GM12878 (cell line): ENCODE results near the gene COL5A1. TPM values are rescaled to one million over a fixed set of nuclear protein-coding genes. Genes with fewer than 3 reads are reported as not detected.

ENCODE experiments used
- ATAC-seq: fragments of 200-7000 bp; cut with Tn5 transposase; 3 replicates; pipeline ENCODE4 v1.9.1; 2020; ENCODE audit warnings: mild to moderate bottlenecking, moderate library complexity
- BruUV-seq: library from RNA; stranded (reverse); fragments of 400-500 nt; replicated peaks from 2 replicates; lab custom pipeline; 2021; lab: Mats Ljungman, UMichigan
- CTCF ChIA-PET: fragments of 300-600 bp; sonication (Branson Sonifier 250); formaldehyde crosslinking; extraction: SDS; loops from one replicate; lab custom pipeline; 2021; ENCODE audit warnings: inconsistent platforms; lab: Yijun Ruan, JAX
- POLR2A ChIA-PET: fragments of 350-600 bp; formaldehyde crosslinking; extraction: SDS; loops from one replicate; lab custom pipeline; 2021; ENCODE audit warnings: inconsistent platforms; lab: Charles Lee
- RAD21 ChIA-PET: fragments of 300-600 bp; sonication (Branson Sonifier 250); formaldehyde crosslinking; loops from one replicate; lab custom pipeline; 2023; ENCODE audit warnings: antibody characterized with exemption; ENCODE audit not compliant: unreplicated experiment; lab: Charles Lee
- SMC1A ChIA-PET: fragments of 300-600 bp; sonication (Branson Sonifier 250); formaldehyde crosslinking; loops from one replicate; lab custom pipeline; 2023; ENCODE audit not compliant: unreplicated experiment, uncharacterized antibody; lab: Charles Lee
- DNase-seq: peaks from one replicate; pipeline ENCODE4 v3.0.0-alpha.2; 2011; ENCODE audit warnings: low read depth, low spot score
- FAIRE-seq: peaks from 3 replicates; lab custom pipeline; 2011; peaks lifted over from hg19 to GRCh38; lab: Jason Lieb, UNC
- H2AFZ ChIP-seq: 2 replicates; pipeline ENCODE4 v1.6.0; 2011; ENCODE audit warnings: low read depth, low read length, control low read depth; ENCODE audit not compliant: control insufficient read depth
- H3K27ac ChIP-seq: 2 replicates; pipeline ENCODE4 v1.5.1; 2011; ENCODE audit warnings: control low read depth; ENCODE audit not compliant: control insufficient read depth, insufficient read depth
- H3K27me3 ChIP-seq, 2 experiments: replicated peaks in 1 of 2; 2 replicates each; pipeline versions ENCODE4 v1.6.0 to v1.6.1; 2011; ENCODE audit warnings: low read length in 1 of 2; ENCODE audit not compliant: control insufficient read depth in 2 of 2, insufficient read depth in 2 of 2
- H3K36me3 ChIP-seq, 2 experiments: 2 replicates each; pipeline ENCODE4 v1.5.1; 2011; ENCODE audit warnings: low read length in 1 of 2; ENCODE audit not compliant: control insufficient read depth in 2 of 2, insufficient read depth in 2 of 2
- H3K4me1 ChIP-seq: 2 replicates; pipeline ENCODE4 v1.6.1; 2011; ENCODE audit warnings: mild to moderate bottlenecking, low read length, moderate library complexity, mixed read lengths; ENCODE audit not compliant: control insufficient read depth, insufficient read depth
- H3K4me2 ChIP-seq: 2 replicates; pipeline ENCODE4 v1.6.0; 2011; ENCODE audit warnings: control low read depth; ENCODE audit not compliant: control insufficient read depth, insufficient read depth
- H3K4me3 ChIP-seq: fragments of 200-600 bp; sonication (generic); 2 replicates; pipeline ENCODE4 v1.5.1; 2016
- H3K79me2 ChIP-seq: 2 replicates; pipeline ENCODE4 v1.6.0; 2011; ENCODE audit warnings: low read length; ENCODE audit not compliant: control insufficient read depth, insufficient read depth
- H3K9ac ChIP-seq: 2 replicates; pipeline ENCODE4 v1.8.0; 2011; ENCODE audit warnings: low read length, control low read depth, mixed read lengths; ENCODE audit not compliant: control insufficient read depth, insufficient read depth
- H3K9me3 ChIP-seq: replicated peaks from 3 replicates; pipeline ENCODE4 v1.5.1; 2011; ENCODE audit warnings: mild to moderate bottlenecking, low read length; ENCODE audit not compliant: control insufficient read depth, insufficient read depth
- H4K20me1 ChIP-seq: 2 replicates; pipeline ENCODE4 v1.6.0; 2011; ENCODE audit not compliant: control insufficient read depth, insufficient read depth
- BHLHE40 ChIP-seq, 2 experiments: fragments of 450-650 bp in 1 of 2; IDR thresholded peaks; 2 replicates each; pipeline ENCODE4 v1.6.1; 2011 to 2017; ENCODE audit warnings: low read depth in 2 of 2, borderline replicate concordance in 1 of 2, improper control_type of control experiment in 1 of 2, low read length in 1 of 2, mild to moderate bottlenecking in 1 of 2
- CBX5 ChIP-seq: sonication (generic); IDR thresholded peaks from 2 replicates; pipeline ENCODE4 v1.6.1; 2016; ENCODE audit warnings: low read depth, moderate library complexity, mild to moderate bottlenecking, inconsistent platforms
- CUX1 ChIP-seq: IDR thresholded peaks from 2 replicates; pipeline ENCODE4 v1.6.1; 2012; ENCODE audit warnings: improper control_type of control experiment, low read depth, low read length; ENCODE audit not compliant: insufficient replicate concordance
- NKRF ChIP-seq: fragments of 450-650 bp; conservative IDR thresholded peaks from 2 replicates; pipeline ENCODE4 v1.6.1; 2017; ENCODE audit warnings: mild to moderate bottlenecking, moderate library complexity
- NR2F1 ChIP-seq: fragments of 450-650 bp; conservative IDR thresholded peaks from 2 replicates; pipeline ENCODE4 v1.6.1; 2017; ENCODE audit warnings: mild to moderate bottlenecking
- RAD51 ChIP-seq: fragments of 450-650 bp; IDR thresholded peaks from 2 replicates; pipeline ENCODE4 v1.6.1; 2016; ENCODE audit warnings: moderate library complexity, mild to moderate bottlenecking, inconsistent platforms
- SIN3A ChIP-seq: IDR thresholded peaks from 2 replicates; pipeline ENCODE4 v1.6.1; 2012; ENCODE audit warnings: low read depth, low read length, improper control_type of control experiment
- SIX5 ChIP-seq: IDR thresholded peaks from 2 replicates; pipeline ENCODE4 v1.6.1; 2011; ENCODE audit warnings: mild to moderate bottlenecking, low read depth, low read length, moderate library complexity; ENCODE audit not compliant: severe bottlenecking
- TCF12 ChIP-seq: IDR thresholded peaks from 2 replicates; pipeline ENCODE4 v1.6.1; 2011; ENCODE audit warnings: low read depth, mild to moderate bottlenecking, low read length
- ZNF217 ChIP-seq: fragments of 450-650 bp; IDR thresholded peaks from 2 replicates; pipeline ENCODE4 v1.6.1; 2017; ENCODE audit warnings: antibody characterized with exemption, mild to moderate bottlenecking
- ZNF384 ChIP-seq: IDR thresholded peaks from 2 replicates; pipeline ENCODE4 v1.6.1; 2012; ENCODE audit warnings: low read depth, mild to moderate bottlenecking, low read length, improper control_type of control experiment, borderline replicate concordance
- WGBS: methylation state at CpG from one replicate; pipeline ENCODE4 v1.1.6; 2016; ENCODE audit warnings: low lambda C conversion rate; ENCODE audit not compliant: insufficient replicate concordance, insufficient coverage; ENCODE audit errors: missing lambda C conversion rate; 5-methylcytosine and 5-hydroxymethylcytosine counted together
- in situ Hi-C: fragments of 300-500 bp; cut with MboI; formaldehyde crosslinking; loops from 9 replicates; pipeline ENCODE4 v1.14.3; 2018; ENCODE audit warnings: mixed read lengths
- intact Hi-C: fragments of 100-400 bp; cut with micrococcal nuclease; formaldehyde crosslinking; loops from one replicate; pipeline ENCODE4 v1.14.2; 2022; ENCODE audit not compliant: unreplicated experiment
- polyA plus RNA-seq, 11 experiments: library from polyadenylated mRNA; depleted of rRNA in 4 of 11; unstranded in 6 of 11; stranded (reverse) in 5 of 11; fragments of >200 nt; fragmentation: Nextera tagmentation in 4 of 11; fragmentation: Illumina TruSeq in 1 of 11; extraction: Ambion mirVana in 4 of 11; extraction: Trizol in 1 of 11; gene quantifications; 1 replicate in 1 of 11; 2 replicates in 10 of 11; pipeline versions ENCODE4 v1.2.1 to v1.2.3, GENCODE V29; 2011 to 2016; ENCODE audit warnings: inconsistent platforms in 2 of 11, missing spikeins in 2 of 11, low read depth in 1 of 11
- total RNA-seq, 4 experiments: library from RNA; depleted of rRNA in 3 of 4; stranded (reverse); fragments of >200 nt in 3 of 4; fragmentation: Illumina TruSeq in 1 of 4; extraction: Trizol in 1 of 4; gene quantifications; 2 replicates each; pipeline versions ENCODE4 v1.2.1 to v1.2.3, GENCODE V29; 2013 to 2021
- TF ChIP-seq, protein P1 (sequence below), 3 experiments: IDR thresholded peaks in 2 of 3; conservative IDR thresholded peaks in 1 of 3; 2 replicates each; pipeline ENCODE4 v1.5.1; 2011; ENCODE audit warnings: low read depth in 3 of 3, low read length in 3 of 3, mild to moderate bottlenecking in 3 of 3, control low read depth in 2 of 3, moderate library complexity in 2 of 3, inconsistent platforms in 1 of 3, mixed read lengths in 1 of 3; ENCODE audit not compliant: control insufficient read depth in 2 of 3, insufficient read depth in 1 of 3; ENCODE audit errors: extremely low read depth in 1 of 3

COL5A1 gene
- total and polyA plus RNA-seq, 10 of the 15 experiments (the other 5 are each of a cell fraction or from before 2014, with no cell fraction given) = under 0.01 to 0.15 (median 0.13) TPM; not detected in 4

- H3K4me1 ChIP-seq = peaks cover 5% of the 10 kb centered on the region; the same call in 1 of the 2 replicates
- no peak overlapping the region for H3K4me2 ChIP-seq
- POLR2A ChIA-PET = interaction anchor here (1.2 kb wide), 1 partner anchor 29 kb away, joined by 3 read pairs; no protein-coding TSS in a partner anchor
- no peak overlapping the region for H3K9ac ChIP-seq
- BruUV-seq = no TSS peak
- no peaks in the 10 kb centered on the region; a peak in 1 of 4 replicates for H3K27me3 ChIP-seq
- H3K36me3 ChIP-seq = no peaks in the 10 kb centered on the region
- in situ Hi-C loops (no loop called here), intact Hi-C loops (no loop called here)
- CTCF ChIA-PET = interaction anchor here (0.6 to 1.6 kb wide), 3 partner anchors 10 to 34 kb away, joined by 3 to 4 read pairs (median 3); no protein-coding TSS in a partner anchor
- H3K4me3 ChIP-seq = no peak overlapping the region
- SMC1A ChIA-PET = interaction anchor here (1.0 to 1.1 kb wide), 2 partner anchors 9 to 68 kb away, joined by 3 to 5 read pairs; no protein-coding TSS in a partner anchor
- ATAC-seq (no peak), FAIRE-seq (no peak), DNase-seq (no peak)
- 32% methylated on average over 27 of the region's 27 CpGs for WGBS
- H3K27ac ChIP-seq = no peak overlapping the region
- no peak overlapping the region for H2AFZ ChIP-seq
- RAD21 ChIA-PET = no interaction called here
- no peaks in the 10 kb centered on the region for H4K20me1 ChIP-seq
- no peaks in the 10 kb centered on the region for H3K9me3 ChIP-seq
- H3K79me2 ChIP-seq = no peaks in the 10 kb centered on the region
- TF ChIP-seq, protein P1, sequence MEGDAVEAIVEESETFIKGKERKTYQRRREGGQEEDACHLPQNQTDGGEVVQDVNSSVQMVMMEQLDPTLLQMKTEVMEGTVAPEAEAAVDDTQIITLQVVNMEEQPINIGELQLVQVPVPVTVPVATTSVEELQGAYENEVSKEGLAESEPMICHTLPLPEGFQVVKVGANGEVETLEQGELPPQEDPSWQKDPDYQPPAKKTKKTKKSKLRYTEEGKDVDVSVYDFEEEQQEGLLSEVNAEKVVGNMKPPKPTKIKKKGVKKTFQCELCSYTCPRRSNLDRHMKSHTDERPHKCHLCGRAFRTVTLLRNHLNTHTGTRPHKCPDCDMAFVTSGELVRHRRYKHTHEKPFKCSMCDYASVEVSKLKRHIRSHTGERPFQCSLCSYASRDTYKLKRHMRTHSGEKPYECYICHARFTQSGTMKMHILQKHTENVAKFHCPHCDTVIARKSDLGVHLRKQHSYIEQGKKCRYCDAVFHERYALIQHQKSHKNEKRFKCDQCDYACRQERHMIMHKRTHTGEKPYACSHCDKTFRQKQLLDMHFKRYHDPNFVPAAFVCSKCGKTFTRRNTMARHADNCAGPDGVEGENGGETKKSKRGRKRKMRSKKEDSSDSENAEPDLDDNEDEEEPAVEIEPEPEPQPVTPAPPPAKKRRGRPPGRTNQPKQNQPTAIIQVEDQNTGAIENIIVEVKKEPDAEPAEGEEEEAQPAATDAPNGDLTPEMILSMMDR (IDR thresholded peaks at IDR 0.05 in 2 of 3, conservative IDR thresholded peaks at IDR 0.05 in 1 of 3; ENCODE audit: control insufficient read depth in 2 of 3, extremely low read depth in 1 of 3, insufficient read depth in 1 of 3, low read depth in 3 of 3, low read length in 3 of 3) = no peak
- TF ChIP-seq SIN3A (no peak), CBX5 (no peak), CUX1 (no peak), ZNF384 (no peak), BHLHE40 (IDR thresholded peaks at IDR 0.05; ENCODE audit: borderline replicate concordance in 1 of 2, low read depth in 2 of 2, low read length in 1 of 2) (no peak), ZNF217 (no peak), NR2F1 (no peak), TCF12 (no peak), SIX5 (no peak), NKRF (no peak), RAD51 (no peak)
Observed at GRCh38 chr9:134887686-134888602, 246.3 kb downstream of the COL5A1 start.
